ELF-1 (cell line): Measurements from ENCODE around the gene PNMT.
"Not testable (repeated sequence)": the region's sequence is repeated elsewhere in the genome, so short reads cannot be mapped to it uniquely, and the experiment has no call there.

Experiments
- DNase-seq: peaks from one replicate; pipeline ENCODE4 v3.0.0-alpha.2; 2016; ENCODE audit warnings: low read depth, low spot score

The PNMT gene

DNA sequence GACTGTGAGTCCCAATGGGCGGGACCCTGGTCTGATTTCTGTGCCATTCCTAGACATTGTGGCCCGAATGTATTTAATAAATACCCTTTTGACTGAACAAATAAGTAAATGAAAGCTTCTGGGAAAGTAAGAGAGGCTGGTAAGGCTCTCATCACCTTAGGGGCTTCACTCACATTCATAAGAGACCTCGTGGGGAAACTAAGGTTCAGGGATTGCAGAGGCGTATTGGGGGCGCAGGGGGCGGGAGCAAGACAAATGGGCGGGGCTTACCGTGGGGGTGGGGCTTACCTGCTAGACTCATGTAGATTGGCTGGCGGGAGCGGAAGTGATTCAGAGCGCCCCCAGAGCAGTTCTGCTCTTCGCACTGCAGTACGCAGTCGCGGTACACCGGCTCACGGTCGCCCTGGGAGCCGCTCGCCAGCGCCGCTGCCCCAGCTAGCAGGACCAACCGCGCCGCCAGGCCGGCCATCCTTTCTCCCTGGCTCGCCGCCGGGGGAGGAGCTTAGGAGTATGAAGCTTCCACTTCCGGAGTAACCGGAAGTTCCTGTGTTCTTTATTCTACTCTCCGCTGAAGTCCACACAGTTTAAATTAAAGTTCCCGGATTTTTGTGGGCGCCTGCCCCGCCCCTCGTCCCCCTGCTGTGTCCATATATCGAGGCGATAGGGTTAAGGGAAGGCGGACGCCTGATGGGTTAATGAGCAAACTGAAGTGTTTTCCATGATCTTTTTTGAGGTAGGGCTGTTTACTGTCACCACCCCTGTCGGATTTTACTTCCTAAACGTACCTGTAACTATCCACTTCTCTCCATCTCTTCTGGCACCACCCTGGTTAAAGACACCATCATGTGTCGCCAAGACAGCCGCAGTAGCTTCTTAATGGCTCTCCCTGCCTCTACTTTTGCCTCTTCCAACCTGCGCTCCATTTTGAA is 19.6 kb downstream of the PNMT start, which contains the start of gene PGAP3:
Gene PGAP3, minus strand, starts transcription at position 512 of the 929 bp plus-strand sequence. Its CDS starts 43 bp downstream, at position 469.
- DNase-seq = peak; percentile 95

GRCh38 chr17:39688475-39688835 is 20.2 kb downstream of the PNMT start:
- DNase-seq = no peak

DNA sequence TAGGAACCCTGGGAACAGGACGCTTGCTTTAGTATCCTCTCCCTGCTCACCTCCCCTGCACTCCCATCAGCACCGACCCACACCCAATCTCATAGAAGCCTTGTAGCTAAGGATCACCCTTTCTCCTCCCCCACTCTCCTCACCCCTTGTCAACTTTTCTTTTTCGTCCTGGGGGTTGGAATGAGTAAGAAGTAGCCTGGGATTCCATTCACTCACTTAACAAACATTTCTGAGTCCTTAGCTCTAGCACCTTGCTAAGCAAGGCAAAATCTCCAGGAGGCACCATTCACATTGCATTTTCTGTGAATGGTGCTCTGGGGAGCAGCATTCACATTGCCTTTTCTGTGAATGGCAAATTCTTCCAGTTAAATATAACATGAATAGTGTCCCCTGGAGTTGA is 20.7 kb downstream of the PNMT start:
- no peak for DNase-seq

DNA sequence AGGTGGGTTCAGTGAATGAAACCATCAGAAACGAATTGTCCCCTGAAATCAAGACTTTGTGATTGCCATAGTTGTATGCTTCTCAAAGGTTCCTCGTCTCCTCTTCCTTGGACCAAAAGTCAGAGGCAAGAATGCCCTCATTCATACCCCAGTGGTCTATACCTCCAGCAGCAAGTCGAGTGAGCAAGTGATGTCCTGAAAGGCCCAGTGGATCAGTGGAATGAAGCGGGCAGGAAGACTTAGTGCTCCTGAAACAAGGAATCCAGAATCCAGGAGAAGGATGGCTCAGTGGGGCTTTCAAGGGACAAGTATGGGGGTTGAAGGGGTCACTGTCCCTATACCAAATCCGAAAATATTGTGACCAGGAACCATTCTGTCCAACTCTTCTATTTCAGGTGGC is 26.3 kb downstream of the PNMT start:
- no peak for DNase-seq

GRCh38 chr17:39695089-39695474 is 26.8 kb downstream of the PNMT start:
- DNase-seq = peak; percentile 45

DNA sequence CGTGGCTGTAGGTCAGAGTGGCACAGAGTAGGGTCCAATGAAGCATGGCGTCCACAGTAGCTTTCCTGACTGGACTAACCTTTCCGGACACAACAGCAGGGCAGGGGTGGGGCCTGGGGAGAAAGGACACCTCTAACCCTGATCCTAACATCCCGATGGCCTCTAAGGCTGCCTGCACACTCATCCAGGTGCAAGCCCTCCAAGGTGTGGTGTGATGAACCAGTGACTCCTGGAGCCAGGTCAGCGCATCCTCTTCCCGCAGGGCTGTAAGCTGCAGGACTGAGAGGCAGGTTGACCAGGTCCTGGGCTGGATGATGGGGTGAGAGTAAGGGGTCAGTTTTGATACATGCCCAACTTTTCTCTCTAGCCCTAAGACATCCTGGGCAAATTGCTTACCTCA is 28.5 kb downstream of the PNMT start:
- DNase-seq = no peak

GRCh38 chr17:39697961-39698360 is 29.7 kb downstream of the PNMT start:
- DNase-seq = no peak

- DNase-seq = not testable (repeated sequence)
These were observed 31.0 kb downstream of the PNMT start for GRCh38 chr17:39699157-39699817.

GRCh38 chr17:39699818-39700147 is 31.5 kb downstream of the PNMT start, which contains the start of gene ERBB2:
Gene ERBB2, plus strand, starts transcription at chr17:39700064. Its CDS starts 175 bp downstream, at chr17:39700239.
- peak; percentile 85 for DNase-seq

- DNase-seq = peak; percentile 64
These were observed 32.1 kb downstream of the PNMT start for GRCh38 chr17:39700148-39700987.

- peak; percentile 30 for DNase-seq
These were observed 32.9 kb downstream of the PNMT start for GRCh38 chr17:39701012-39701783.

DNA sequence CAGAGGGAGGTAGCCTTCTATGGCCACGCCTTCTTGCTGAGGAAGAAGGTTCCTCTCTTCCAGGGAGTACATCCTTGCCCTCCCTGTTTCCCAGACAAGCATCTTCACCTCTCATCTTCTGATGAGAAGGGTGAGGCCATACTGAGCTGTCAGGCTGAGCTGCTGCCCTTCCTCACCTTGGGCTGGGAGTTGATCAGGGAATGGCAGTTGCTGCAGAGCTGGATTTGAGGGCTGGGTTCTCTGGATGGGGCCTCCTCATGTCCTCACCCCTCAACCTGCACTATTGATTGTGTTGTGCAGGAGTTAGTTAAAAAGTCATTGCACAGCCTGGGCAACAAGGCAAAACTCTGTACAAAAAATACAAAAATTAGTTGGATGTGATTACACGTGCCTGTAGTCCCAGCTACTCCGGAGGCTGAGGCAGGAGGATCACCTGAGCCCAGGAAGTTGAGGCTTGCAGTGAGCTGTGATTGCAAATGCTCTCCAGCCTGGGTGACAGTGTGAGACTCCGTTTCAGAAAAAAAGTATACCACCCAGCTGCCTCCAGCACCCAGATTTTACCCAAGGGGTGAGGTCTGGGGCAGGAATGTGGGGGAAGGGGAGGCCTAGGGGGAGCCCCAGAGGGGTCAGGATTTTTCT is 33.6 kb downstream of the PNMT start:
- no peak for DNase-seq

DNA sequence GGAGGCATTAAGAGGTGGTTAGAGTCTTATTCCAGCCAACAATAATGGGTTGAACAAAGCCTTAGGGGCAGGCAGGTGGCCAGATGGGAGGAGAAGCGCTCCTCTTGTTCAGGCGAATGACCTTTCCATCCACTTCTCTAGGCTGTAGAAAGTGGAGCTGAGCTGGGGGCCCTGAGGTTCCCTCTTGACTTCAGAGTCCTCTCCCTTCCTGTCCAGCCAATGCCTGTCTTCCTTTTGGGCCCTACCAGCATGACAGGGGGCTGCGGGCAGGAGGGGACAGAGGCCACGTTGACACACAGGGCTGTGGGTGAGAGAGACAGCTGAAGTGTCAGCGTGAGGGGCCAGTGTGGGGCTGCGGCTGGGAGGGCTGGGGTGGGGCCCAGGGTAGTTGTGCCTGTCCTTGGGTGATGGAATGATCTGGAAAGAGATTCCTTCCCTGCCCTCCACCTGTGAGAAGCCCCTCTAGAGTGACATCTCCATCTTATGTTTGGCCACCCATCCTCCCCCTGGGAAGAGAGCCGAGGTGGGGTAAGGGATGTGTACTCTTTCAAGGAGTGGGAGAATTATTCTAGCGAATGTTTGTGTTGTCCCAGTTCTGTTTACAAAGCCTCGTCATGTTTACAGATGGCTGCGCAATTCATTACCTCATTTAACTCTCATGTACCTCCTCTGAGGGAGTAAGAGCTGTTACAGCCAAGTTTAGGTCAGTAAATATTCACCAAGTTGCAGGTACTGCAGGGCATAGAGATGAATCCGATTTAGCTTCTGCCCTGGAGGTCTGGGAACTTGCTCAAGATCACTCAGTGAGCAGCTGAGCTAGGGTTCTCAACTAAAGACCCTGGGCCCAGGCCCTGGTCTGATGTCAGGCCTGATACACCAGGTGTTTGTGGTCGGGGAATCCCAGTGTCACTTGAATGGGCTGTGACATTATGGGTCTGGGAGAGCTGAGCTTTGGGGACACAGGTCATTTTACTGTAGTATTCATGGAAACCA is 34.9 kb downstream of the PNMT start:
- no peak for DNase-seq

DNA sequence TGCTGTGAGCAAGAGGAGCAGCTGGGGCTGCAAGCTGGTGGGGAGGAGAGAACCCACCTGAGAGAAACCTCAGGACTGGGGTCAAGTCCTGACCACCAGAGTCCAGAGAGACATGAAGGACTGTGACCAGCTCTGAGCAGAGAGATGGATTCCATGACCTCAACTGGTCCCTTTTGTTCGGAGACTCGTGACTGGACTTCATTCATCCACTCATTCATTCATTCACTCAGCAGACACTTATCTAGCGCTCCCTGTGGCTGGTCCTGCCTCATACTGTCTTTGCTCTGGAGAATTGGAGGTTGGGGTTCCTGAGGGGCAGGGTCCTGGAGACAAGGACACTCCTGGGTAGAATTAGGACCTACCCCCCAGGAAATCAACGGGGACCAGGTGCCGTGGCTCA is 35.7 kb downstream of the PNMT start:
- no peak for DNase-seq

- peak; percentile 67 for DNase-seq
These were observed 36.7 kb downstream of the PNMT start for GRCh38 chr17:39704821-39705551.

DNA sequence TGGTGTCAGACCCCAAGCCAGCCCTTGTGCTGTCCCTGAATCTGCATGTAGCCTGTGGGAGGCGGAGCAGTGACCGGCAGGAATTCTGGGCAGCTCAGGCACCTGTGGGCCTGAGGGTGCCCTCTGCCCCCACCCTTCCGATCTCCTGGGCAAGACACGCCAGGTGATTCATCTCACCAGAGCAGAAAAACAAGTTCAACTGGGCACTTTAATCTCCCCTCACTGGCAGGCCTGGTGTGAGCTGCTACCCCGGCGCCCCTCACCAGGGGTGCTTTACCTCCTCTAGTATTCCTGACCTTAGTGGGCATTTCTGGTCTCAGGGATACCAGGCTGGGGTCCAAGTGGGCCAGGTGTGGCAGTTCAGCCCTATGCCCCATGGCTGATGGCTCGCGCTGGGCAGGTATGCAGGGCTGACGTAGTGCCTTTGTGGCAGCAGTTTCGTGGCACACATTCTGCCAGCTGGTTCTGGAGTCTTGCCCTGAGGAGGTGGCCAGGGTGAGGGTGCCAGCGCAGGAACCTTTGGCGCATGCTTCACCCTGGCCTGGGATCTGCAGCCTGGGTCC is 37.6 kb downstream of the PNMT start:
- DNase-seq = peak; percentile 56

GRCh38 chr17:39706383-39706782 is 38.1 kb downstream of the PNMT start:
- DNase-seq = no peak

DNA sequence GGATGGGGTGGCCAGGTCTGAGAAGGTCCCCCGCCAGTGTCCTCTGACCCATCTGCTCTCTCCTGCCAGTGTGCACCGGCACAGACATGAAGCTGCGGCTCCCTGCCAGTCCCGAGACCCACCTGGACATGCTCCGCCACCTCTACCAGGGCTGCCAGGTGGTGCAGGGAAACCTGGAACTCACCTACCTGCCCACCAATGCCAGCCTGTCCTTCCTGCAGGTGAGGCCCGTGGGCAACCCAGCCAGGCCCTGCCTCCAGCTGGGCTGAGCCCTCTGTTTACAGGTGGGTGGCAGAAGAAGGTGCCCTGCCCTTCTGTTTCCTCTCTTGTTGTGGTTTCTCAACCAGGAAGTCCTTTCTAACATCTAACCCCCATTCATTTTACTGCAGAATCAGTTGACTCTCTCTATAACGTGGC is 38.7 kb downstream of the PNMT start:
- no peak for DNase-seq
